T-helper 2 cell treated with Interferon-gamma antibody and Interleukin-4, amounts not matched to agents 100 ng/mL and 5 ng/mL, for 36 hours (primary cell): ENCODE results near the gene NEDD4. TPM values are rescaled to one million over a fixed set of nuclear protein-coding genes. Genes with fewer than 3 reads are reported as not detected.

Experiments
- intact Hi-C: fragments of 100-400 bp; cut with micrococcal nuclease; formaldehyde crosslinking; loops from one replicate; pipeline ENCODE4 v1.15.1; 2023
- total RNA-seq: library from RNA; stranded (reverse); gene quantifications from 2 replicates; pipeline ENCODE4 v1.2.3, GENCODE V29; 2022

NEDD4 gene
- total RNA-seq, 1 donor from 2014 or later = 8.2 TPM

DNA sequence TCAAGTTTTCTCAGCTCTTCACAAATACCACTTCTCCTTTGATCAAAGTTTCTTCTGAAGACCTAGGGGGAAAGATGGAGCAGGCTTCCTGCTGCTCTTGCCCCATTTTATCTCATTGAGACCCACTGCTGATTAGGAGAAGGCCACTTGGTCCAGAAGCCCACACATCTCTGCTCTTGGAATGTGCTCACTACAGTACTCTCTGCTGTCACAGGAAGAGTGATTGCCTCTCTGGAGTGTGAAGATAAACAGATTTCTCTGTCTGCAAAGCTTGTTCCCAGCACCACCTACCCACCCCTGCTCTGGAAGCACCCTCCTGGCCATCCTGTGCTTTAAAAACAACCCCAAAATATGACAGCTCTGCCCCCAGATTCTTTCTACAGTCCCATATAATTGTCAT is 209.1 kb downstream of the NEDD4 start:
- intact Hi-C loops = no loop called here

DNA sequence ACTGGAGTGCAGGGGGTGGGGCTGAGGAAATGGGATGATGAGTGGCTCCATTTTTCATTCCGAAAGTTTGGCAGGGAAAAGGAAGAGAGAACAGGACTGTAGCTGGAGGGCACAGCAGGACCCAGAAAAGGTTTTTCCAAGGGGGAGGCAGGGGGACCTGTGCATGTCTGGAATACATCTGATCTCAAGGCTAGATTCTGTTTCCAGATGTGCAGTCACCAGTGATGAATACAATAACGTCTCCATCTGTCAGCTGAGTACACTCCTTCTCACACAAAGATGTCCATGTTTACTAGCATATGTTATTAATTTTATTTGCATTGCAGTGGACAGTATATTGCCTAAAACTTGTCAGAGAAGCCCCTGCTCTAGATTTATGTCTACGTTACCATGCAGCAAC is 210.5 kb downstream of the NEDD4 start:
- intact Hi-C loops = no loop called here

DNA sequence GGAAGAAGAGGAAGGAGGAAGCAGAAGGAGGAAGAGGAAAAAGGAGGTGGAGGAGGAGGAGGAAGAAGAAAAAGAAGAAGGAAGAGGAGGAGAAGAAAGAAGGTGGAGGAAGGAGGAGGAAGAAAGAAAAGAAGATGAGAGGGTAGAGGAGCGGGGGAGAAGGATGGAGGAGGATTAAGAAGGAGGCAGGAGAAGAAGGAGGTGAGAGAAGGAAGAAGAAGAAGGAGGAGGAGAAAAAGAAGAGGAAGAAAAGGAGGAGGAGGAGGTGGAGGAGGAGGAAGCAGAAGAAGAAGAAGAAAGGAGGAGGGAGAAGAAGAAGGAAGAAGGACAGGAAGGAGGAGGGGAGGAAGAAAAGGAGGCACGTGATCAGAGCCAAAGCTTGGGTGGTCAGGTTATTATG is 213.1 kb downstream of the NEDD4 start:
- intact Hi-C loops = no loop called here

DNA sequence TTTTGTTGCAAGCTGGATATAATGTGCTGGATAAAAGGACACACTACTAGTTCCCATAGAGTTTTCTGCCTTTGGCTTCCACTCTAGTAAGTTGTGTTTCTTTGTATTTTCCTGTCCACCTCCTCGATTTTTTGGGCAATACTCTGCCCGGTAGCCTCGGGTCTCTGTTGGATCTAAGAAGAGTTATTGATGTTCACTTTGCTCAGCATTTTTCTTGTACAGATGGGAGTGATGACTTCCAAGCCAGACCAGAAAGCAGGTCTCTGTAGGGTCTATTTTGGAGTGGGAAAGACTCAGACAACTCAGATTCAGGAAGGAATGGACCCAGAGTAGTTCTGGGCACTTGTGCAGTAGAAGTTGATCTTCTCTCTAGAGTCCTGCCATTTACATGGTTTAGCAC is 214.5 kb downstream of the NEDD4 start:
- intact Hi-C loops = no loop called here
